NCI-H526 treated with DMSO at 0.1 percent for 48 hours (cell line): ENCODE data around the gene HERC4.
"Not testable (repeated sequence)": the region's sequence is repeated elsewhere in the genome, so short reads cannot be mapped to it uniquely, and the experiment has no call there.

Experiments
- DNase-seq: peaks from one replicate; lab custom pipeline; 2025; lab: John Stamatoyannopoulos, UW

HERC4 gene

GRCh38 chr10:68087685-68088401 is 12.8 kb upstream of the HERC4 start:
- DNase-seq: no peak

- no peak for DNase-seq
Observed at GRCh38 chr10:68086910-68087684, 12.0 kb upstream of the HERC4 start.

GRCh38 chr10:68086011-68086410 is 10.9 kb upstream of the HERC4 start:
- DNase-seq: no peak

GRCh38 chr10:68084469-68084868 is 9.4 kb upstream of the HERC4 start:
- no peak for DNase-seq

GRCh38 chr10:68083953-68084352 is 8.9 kb upstream of the HERC4 start:
- no peak for DNase-seq

GRCh38 chr10:68082872-68083271 is 7.8 kb upstream of the HERC4 start:
- no peak for DNase-seq

GRCh38 chr10:68081916-68082315 is 6.8 kb upstream of the HERC4 start:
- DNase-seq: no peak

GRCh38 chr10:68080853-68081431 is 5.9 kb upstream of the HERC4 start:
- DNase-seq: no peak

GRCh38 chr10:68079434-68079833 is 4.4 kb upstream of the HERC4 start:
- no peak for DNase-seq

- no peak for DNase-seq
Observed at GRCh38 chr10:68077026-68077425, 1.9 kb upstream of the HERC4 start.

GRCh38 chr10:68076081-68076480 is 998 bp upstream of the HERC4 start:
- DNase-seq: not testable (repeated sequence)

- no peak for DNase-seq
Observed at GRCh38 chr10:68075550-68076004, 494 bp upstream of the HERC4 start.

GRCh38 chr10:68074031-68074774 is 880 bp downstream of the HERC4 start:
- peak; percentile 34 for DNase-seq

- DNase-seq: no peak
Observed at GRCh38 chr10:68073631-68074030, 1.5 kb downstream of the HERC4 start.

- no peak for DNase-seq
Observed at GRCh38 chr10:68067508-68067907, 7.6 kb downstream of the HERC4 start.

- DNase-seq: no peak
Observed at GRCh38 chr10:68067029-68067428, 8.1 kb downstream of the HERC4 start.

GRCh38 chr10:68053553-68053952 is 21.5 kb downstream of the HERC4 start:
- DNase-seq: no peak

- no peak for DNase-seq
Observed at GRCh38 chr10:68052463-68052862, 22.6 kb downstream of the HERC4 start.

GRCh38 chr10:68049289-68050078 is 25.6 kb downstream of the HERC4 start:
- DNase-seq: no peak

GRCh38 chr10:68047554-68048327 is 27.3 kb downstream of the HERC4 start:
- no peak for DNase-seq

GRCh38 chr10:68047122-68047521 is 28.0 kb downstream of the HERC4 start:
- DNase-seq: no peak
